Measurements from ENCODE around the gene PUM2.
A peak's percentile ranks its signal among the peaks of the same experiment; 100 is the strongest.

The PUM2 gene

GRCh38 chr2:20396356-20397000, 45.8 kb upstream of the PUM2 start:
- H3K4me1 ChIP-seq (ENCODE audit: control insufficient read depth, low read depth, low read length), result no peaks in the 10 kb centered on the region
- H3K27ac ChIP-seq (ENCODE audit: low read depth, low read length), result no peak overlapping the region
- H2BK5ac ChIP-seq (ENCODE audit: low read length), result no peak overlapping the region
- H4K8ac ChIP-seq (ENCODE audit: low read depth, low read length), result no peak overlapping the region
- no peak overlapping the region for H4K5ac ChIP-seq (ENCODE audit: low read length)
- no peak overlapping the region for H3K56ac ChIP-seq (ENCODE audit: low read length)
- no peak overlapping the region for H2BK15ac ChIP-seq (replicated peaks; ENCODE audit: low read depth)
- H3K36me3 ChIP-seq (ENCODE audit: control insufficient read depth, insufficient read depth, low read length), result no peaks in the 10 kb centered on the region
- H3K4me3 ChIP-seq (ENCODE audit: low read length), result no peak overlapping the region
- no peaks in the 10 kb centered on the region for H3K79me1 ChIP-seq (ENCODE audit: low read length)
- no peak overlapping the region for H2AK5ac ChIP-seq (ENCODE audit: low read length)
- H3K9ac ChIP-seq (ENCODE audit: low read length), result no peak overlapping the region
- H3K23ac ChIP-seq (ENCODE audit: low read length), result no peak overlapping the region
- DNase-seq, result no peak
- H3K4me2 ChIP-seq (ENCODE audit: low read length), result no peak overlapping the region
- H3K27me3 ChIP-seq (ENCODE audit: insufficient read depth, low read length, poor library complexity), result no peaks in the 10 kb centered on the region
- no CpG with 5 or more reads among the region's 9 CpGs for WGBS (ENCODE audit: extremely low coverage, insufficient coverage, low lambda C conversion rate)
- no peak overlapping the region for H3K18ac ChIP-seq (ENCODE audit: low read length)
- no peaks in the 10 kb centered on the region for H3K79me2 ChIP-seq (ENCODE audit: control insufficient read depth, insufficient read depth, low read length)
- no peak overlapping the region for H2BK120ac ChIP-seq (ENCODE audit: low read depth, low read length)
- no peak overlapping the region for H3K4ac ChIP-seq (ENCODE audit: low read depth, low read length)

GRCh38 chr2:20393986-20394385, 43.3 kb upstream of the PUM2 start:
- H2BK120ac ChIP-seq (ENCODE audit: low read depth, low read length), result no peak overlapping the region
- H3K4me2 ChIP-seq (ENCODE audit: low read length), result no peak overlapping the region
- H2BK15ac ChIP-seq (replicated peaks; ENCODE audit: low read depth), result no peak overlapping the region
- H3K4ac ChIP-seq (ENCODE audit: low read depth, low read length), result no peak overlapping the region
- H3K18ac ChIP-seq (ENCODE audit: low read length), result no peak overlapping the region
- no CpG with 5 or more reads among the region's 4 CpGs for WGBS (ENCODE audit: extremely low coverage, insufficient coverage, low lambda C conversion rate)
- H4K5ac ChIP-seq (ENCODE audit: low read length), result no peak overlapping the region
- no peaks in the 10 kb centered on the region for H3K36me3 ChIP-seq (ENCODE audit: control insufficient read depth, insufficient read depth, low read length)
- no peak overlapping the region for H3K4me3 ChIP-seq (ENCODE audit: low read length)
- no peak overlapping the region for H3K56ac ChIP-seq (ENCODE audit: low read length)
- DNase-seq, result no peak
- no peaks in the 10 kb centered on the region for H3K79me1 ChIP-seq (ENCODE audit: low read length)
- H2AK5ac ChIP-seq (ENCODE audit: low read length), result no peak overlapping the region
- no peak overlapping the region for H3K23ac ChIP-seq (ENCODE audit: low read length)
- no peaks in the 10 kb centered on the region for H3K79me2 ChIP-seq (ENCODE audit: control insufficient read depth, insufficient read depth, low read length)
- no peak overlapping the region for H3K9ac ChIP-seq (ENCODE audit: low read length)
- H2BK5ac ChIP-seq (ENCODE audit: low read length), result no peak overlapping the region
- H3K4me1 ChIP-seq (ENCODE audit: control insufficient read depth, low read depth, low read length), result no peaks in the 10 kb centered on the region
- no peak overlapping the region for H4K8ac ChIP-seq (ENCODE audit: low read depth, low read length)
- no peaks in the 10 kb centered on the region for H3K27me3 ChIP-seq (ENCODE audit: insufficient read depth, low read length, poor library complexity)
- no peak overlapping the region for H3K27ac ChIP-seq (ENCODE audit: low read depth, low read length)

- H3K9ac ChIP-seq (ENCODE audit: low read length), result no peak overlapping the region
- peak; percentile 52 for DNase-seq
Measured at GRCh38 chr2:20391951-20392699, 41.5 kb upstream of the PUM2 start.

GRCh38 chr2:20390524-20391123, 40.0 kb upstream of the PUM2 start:
- Histone ChIP-seq H3K27ac (ENCODE audit: low read depth, low read length) (no peak overlapping the region), H3K23ac (ENCODE audit: low read length) (no peak overlapping the region), H4K8ac (ENCODE audit: low read depth, low read length) (no peak overlapping the region), H3K4me2 (ENCODE audit: low read length) (no peak overlapping the region), H3K36me3 (ENCODE audit: control insufficient read depth, insufficient read depth, low read length) (no peaks in the 10 kb centered on the region), H2BK15ac (replicated peaks; ENCODE audit: low read depth) (no peak overlapping the region), H2BK120ac (ENCODE audit: low read depth, low read length) (no peak overlapping the region), H2AK5ac (ENCODE audit: low read length) (no peak overlapping the region), H3K27me3 (ENCODE audit: insufficient read depth, low read length, poor library complexity) (no peaks in the 10 kb centered on the region), H3K4me3 (ENCODE audit: low read length) (no peak overlapping the region), H3K56ac (ENCODE audit: low read length) (no peak overlapping the region), H3K9ac (ENCODE audit: low read length) (no peak overlapping the region), H3K79me1 (ENCODE audit: low read length) (no peaks in the 10 kb centered on the region), H3K4ac (ENCODE audit: low read depth, low read length) (no peak overlapping the region), H3K18ac (ENCODE audit: low read length) (no peak overlapping the region), H3K79me2 (ENCODE audit: control insufficient read depth, insufficient read depth, low read length) (no peaks in the 10 kb centered on the region), H3K4me1 (ENCODE audit: control insufficient read depth, low read depth, low read length) (no peaks in the 10 kb centered on the region), H4K5ac (ENCODE audit: low read length) (no peak overlapping the region), H2BK5ac (ENCODE audit: low read length) (no peak overlapping the region)
- DNase-seq, result no peak
- no CpG with 5 or more reads among the region's 7 CpGs for WGBS (ENCODE audit: extremely low coverage, insufficient coverage, low lambda C conversion rate)

More at GRCh38 chr2:20391951-20392699, 41.5 kb upstream of the PUM2 start:
- Histone ChIP-seq H2BK15ac (replicated peaks; ENCODE audit: low read depth) (no peak overlapping the region), H2BK5ac (ENCODE audit: low read length) (no peak overlapping the region), H3K4me1 (ENCODE audit: control insufficient read depth, low read depth, low read length) (no peaks in the 10 kb centered on the region), H3K4ac (ENCODE audit: low read depth, low read length) (no peak overlapping the region), H3K79me2 (ENCODE audit: control insufficient read depth, insufficient read depth, low read length) (no peaks in the 10 kb centered on the region), H3K27ac (ENCODE audit: low read depth, low read length) (no peak overlapping the region), H3K4me3 (ENCODE audit: low read length) (no peak overlapping the region), H2AK5ac (ENCODE audit: low read length) (no peak overlapping the region), H3K36me3 (ENCODE audit: control insufficient read depth, insufficient read depth, low read length) (no peaks in the 10 kb centered on the region), H4K5ac (ENCODE audit: low read length) (no peak overlapping the region), H3K27me3 (ENCODE audit: insufficient read depth, low read length, poor library complexity) (no peaks in the 10 kb centered on the region), H3K79me1 (ENCODE audit: low read length) (no peaks in the 10 kb centered on the region), H3K18ac (ENCODE audit: low read length) (no peak overlapping the region), H4K8ac (ENCODE audit: low read depth, low read length) (no peak overlapping the region), H2BK120ac (ENCODE audit: low read depth, low read length) (no peak overlapping the region), H3K23ac (ENCODE audit: low read length) (no peak overlapping the region), H3K56ac (ENCODE audit: low read length) (no peak overlapping the region), H3K4me2 (ENCODE audit: low read length) (no peak overlapping the region)
- no CpG with 5 or more reads among the region's 8 CpGs for WGBS (ENCODE audit: extremely low coverage, insufficient coverage, low lambda C conversion rate)

- H3K79me2 ChIP-seq (ENCODE audit: control insufficient read depth, insufficient read depth, low read length), result no peaks in the 10 kb centered on the region
- H2BK15ac ChIP-seq (replicated peaks; ENCODE audit: low read depth), result no peak overlapping the region
- no peak overlapping the region for H3K9ac ChIP-seq (ENCODE audit: low read length)
- H3K4me2 ChIP-seq (ENCODE audit: low read length), result no peak overlapping the region
- H3K23ac ChIP-seq (ENCODE audit: low read length), result no peak overlapping the region
- no peak overlapping the region for H3K56ac ChIP-seq (ENCODE audit: low read length)
- H4K5ac ChIP-seq (ENCODE audit: low read length), result no peak overlapping the region
- H2BK120ac ChIP-seq (ENCODE audit: low read depth, low read length), result no peak overlapping the region
- H4K8ac ChIP-seq (ENCODE audit: low read depth, low read length), result no peak overlapping the region
- no peak for DNase-seq
- H3K18ac ChIP-seq (ENCODE audit: low read length), result no peak overlapping the region
- no peak overlapping the region for H3K4me3 ChIP-seq (ENCODE audit: low read length)
- H3K27me3 ChIP-seq (ENCODE audit: insufficient read depth, low read length, poor library complexity), result no peaks in the 10 kb centered on the region
- peaks cover 2% of the 10 kb centered on the region for H3K4me1 ChIP-seq (ENCODE audit: control insufficient read depth, low read depth, low read length)
- H3K79me1 ChIP-seq (ENCODE audit: low read length), result no peaks in the 10 kb centered on the region
- no peak overlapping the region for H3K27ac ChIP-seq (ENCODE audit: low read depth, low read length)
- no peak overlapping the region for H3K4ac ChIP-seq (ENCODE audit: low read depth, low read length)
- H3K36me3 ChIP-seq (ENCODE audit: control insufficient read depth, insufficient read depth, low read length), result no peaks in the 10 kb centered on the region
- H2AK5ac ChIP-seq (ENCODE audit: low read length), result no peak overlapping the region
- no peak overlapping the region for H2BK5ac ChIP-seq (ENCODE audit: low read length)
- no CpG with 5 or more reads among the region's 2 CpGs for WGBS (ENCODE audit: extremely low coverage, insufficient coverage, low lambda C conversion rate)
Measured at GRCh38 chr2:20384953-20385352, 34.3 kb upstream of the PUM2 start.

Measured in mesendoderm (in vitro differentiated cells).